Measurements from ENCODE around the gene CBX5. TPM values are rescaled to one million over a fixed set of nuclear protein-coding genes. Genes with fewer than 3 reads are reported as not detected.

Gene CBX5
- total and polyA plus RNA-seq, 10 of the 15 experiments (the other 5 are each of a cell fraction or from before 2014, with no cell fraction given) = 46.7 to 138 (median 74.6) TPM

DNA sequence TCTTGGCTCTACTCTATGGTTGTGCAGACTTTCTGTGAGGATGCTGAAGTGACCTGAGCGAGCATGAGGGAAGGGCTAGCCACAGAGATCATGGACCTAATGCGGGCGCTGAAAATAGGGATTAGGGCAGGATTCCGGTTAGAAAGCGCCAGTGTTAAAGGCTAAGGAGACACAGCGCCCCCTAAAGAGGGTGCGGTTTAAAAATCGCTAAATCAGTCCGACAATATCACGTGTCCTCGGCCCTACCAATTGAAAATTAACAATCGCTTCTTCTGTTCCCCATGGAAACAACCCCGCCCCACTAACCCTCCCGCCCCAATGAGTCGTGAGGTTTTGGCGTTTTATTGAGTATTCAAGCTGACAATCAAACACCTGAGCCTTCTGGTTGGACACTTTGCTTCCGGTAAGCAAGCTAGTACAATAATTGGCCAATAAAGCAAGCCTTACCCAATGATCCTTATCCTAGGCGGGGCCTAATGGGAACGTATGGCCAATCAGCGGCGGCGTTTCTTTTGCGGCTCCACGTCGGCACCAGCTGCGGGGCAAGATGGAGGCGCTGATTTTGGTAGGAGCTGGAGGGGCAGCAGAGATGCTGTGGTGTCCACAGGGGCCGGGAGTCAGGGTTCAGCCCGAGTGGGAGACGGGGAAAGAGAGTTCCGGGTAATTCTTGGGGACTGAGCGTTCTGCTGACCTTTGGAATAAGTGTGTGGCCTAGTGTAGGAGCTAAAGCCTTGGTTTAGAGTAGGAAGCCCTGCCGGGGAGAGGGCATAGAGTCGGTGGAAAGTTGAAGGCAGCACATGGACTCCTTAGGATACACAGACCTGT is 44.9 kb upstream of the CBX5 start, which contains the start of gene COPZ1 (continued):
- TF ChIP-seq, protein P1, sequence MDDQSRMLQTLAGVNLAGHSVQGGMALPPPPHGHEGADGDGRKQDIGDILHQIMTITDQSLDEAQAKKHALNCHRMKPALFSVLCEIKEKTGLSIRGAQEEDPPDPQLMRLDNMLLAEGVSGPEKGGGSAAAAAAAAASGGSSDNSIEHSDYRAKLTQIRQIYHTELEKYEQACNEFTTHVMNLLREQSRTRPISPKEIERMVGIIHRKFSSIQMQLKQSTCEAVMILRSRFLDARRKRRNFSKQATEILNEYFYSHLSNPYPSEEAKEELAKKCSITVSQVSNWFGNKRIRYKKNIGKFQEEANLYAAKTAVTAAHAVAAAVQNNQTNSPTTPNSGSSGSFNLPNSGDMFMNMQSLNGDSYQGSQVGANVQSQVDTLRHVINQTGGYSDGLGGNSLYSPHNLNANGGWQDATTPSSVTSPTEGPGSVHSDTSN (IDR thresholded peaks at IDR 0.05; ENCODE audit: insufficient replicate concordance, low read depth, low read length) = peak; percentile 94
- TF ChIP-seq ATF7 (IDR thresholded peaks at IDR 0.05; ENCODE audit: low read depth) (peak; percentile 23; the same call in 1 of the 2 replicates), SUPT20H (IDR thresholded peaks at IDR 0.05; ENCODE audit: borderline replicate concordance, control insufficient read depth, low read depth, low read length) (no peak), IKZF2 (IDR thresholded peaks at IDR 0.05) (peak in 1 of 2 experiments; percentile 53; a peak in 2 of 4 replicates), SP1 (IDR thresholded peaks at IDR 0.05; ENCODE audit: low read depth, low read length) (peak; percentile 99), CHD4 (IDR thresholded peaks at IDR 0.05) (no peak), NR2C1 (IDR thresholded peaks at IDR 0.05) (peak; percentile 14; the same call in 1 of the 2 replicates), KAT2A (conservative IDR thresholded peaks at IDR 0.05; ENCODE audit: control insufficient read depth, low read depth, low read length) (no peak), SMAD5 (IDR thresholded peaks at IDR 0.05; ENCODE audit: low read depth) (peak; percentile 73; the same call in 1 of the 2 replicates), POU2F2 (IDR thresholded peaks at IDR 0.05; ENCODE audit: borderline replicate concordance, low read depth, low read length) (no peak; the same call in 2 of the 3 replicates), RCOR1 (conservative IDR thresholded peaks at IDR 0.05; ENCODE audit: low read depth, low read length) (no peak), MTA3 (IDR thresholded peaks at IDR 0.05; ENCODE audit: borderline replicate concordance, low read length) (no peak), HCFC1 (IDR thresholded peaks at IDR 0.05; ENCODE audit: low read length) (peak; percentile 49; the same call in 1 of the 2 replicates), WRNIP1 (IDR thresholded peaks at IDR 0.05; ENCODE audit: borderline replicate concordance, low read depth, low read length) (no peak)
- TF ChIP-seq, protein P2, sequence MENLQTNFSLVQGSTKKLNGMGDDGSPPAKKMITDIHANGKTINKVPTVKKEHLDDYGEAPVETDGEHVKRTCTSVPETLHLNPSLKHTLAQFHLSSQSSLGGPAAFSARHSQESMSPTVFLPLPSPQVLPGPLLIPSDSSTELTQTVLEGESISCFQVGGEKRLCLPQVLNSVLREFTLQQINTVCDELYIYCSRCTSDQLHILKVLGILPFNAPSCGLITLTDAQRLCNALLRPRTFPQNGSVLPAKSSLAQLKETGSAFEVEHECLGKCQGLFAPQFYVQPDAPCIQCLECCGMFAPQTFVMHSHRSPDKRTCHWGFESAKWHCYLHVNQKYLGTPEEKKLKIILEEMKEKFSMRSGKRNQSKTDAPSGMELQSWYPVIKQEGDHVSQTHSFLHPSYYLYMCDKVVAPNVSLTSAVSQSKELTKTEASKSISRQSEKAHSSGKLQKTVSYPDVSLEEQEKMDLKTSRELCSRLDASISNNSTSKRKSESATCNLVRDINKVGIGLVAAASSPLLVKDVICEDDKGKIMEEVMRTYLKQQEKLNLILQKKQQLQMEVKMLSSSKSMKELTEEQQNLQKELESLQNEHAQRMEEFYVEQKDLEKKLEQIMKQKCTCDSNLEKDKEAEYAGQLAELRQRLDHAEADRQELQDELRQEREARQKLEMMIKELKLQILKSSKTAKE (IDR thresholded peaks at IDR 0.05; ENCODE audit: low read depth, poor library complexity, severe bottlenecking) = peak; percentile 89
- TF ChIP-seq, protein P3, sequence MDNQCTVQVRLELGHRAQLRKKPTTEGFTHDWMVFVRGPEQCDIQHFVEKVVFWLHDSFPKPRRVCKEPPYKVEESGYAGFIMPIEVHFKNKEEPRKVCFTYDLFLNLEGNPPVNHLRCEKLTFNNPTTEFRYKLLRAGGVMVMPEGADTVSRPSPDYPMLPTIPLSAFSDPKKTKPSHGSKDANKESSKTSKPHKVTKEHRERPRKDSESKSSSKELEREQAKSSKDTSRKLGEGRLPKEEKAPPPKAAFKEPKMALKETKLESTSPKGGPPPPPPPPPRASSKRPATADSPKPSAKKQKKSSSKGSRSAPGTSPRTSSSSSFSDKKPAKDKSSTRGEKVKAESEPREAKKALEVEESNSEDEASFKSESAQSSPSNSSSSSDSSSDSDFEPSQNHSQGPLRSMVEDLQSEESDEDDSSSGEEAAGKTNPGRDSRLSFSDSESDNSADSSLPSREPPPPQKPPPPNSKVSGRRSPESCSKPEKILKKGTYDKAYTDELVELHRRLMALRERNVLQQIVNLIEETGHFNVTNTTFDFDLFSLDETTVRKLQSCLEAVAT (IDR thresholded peaks at IDR 0.05) = peak; percentile 27
- TF ChIP-seq, protein P4, sequence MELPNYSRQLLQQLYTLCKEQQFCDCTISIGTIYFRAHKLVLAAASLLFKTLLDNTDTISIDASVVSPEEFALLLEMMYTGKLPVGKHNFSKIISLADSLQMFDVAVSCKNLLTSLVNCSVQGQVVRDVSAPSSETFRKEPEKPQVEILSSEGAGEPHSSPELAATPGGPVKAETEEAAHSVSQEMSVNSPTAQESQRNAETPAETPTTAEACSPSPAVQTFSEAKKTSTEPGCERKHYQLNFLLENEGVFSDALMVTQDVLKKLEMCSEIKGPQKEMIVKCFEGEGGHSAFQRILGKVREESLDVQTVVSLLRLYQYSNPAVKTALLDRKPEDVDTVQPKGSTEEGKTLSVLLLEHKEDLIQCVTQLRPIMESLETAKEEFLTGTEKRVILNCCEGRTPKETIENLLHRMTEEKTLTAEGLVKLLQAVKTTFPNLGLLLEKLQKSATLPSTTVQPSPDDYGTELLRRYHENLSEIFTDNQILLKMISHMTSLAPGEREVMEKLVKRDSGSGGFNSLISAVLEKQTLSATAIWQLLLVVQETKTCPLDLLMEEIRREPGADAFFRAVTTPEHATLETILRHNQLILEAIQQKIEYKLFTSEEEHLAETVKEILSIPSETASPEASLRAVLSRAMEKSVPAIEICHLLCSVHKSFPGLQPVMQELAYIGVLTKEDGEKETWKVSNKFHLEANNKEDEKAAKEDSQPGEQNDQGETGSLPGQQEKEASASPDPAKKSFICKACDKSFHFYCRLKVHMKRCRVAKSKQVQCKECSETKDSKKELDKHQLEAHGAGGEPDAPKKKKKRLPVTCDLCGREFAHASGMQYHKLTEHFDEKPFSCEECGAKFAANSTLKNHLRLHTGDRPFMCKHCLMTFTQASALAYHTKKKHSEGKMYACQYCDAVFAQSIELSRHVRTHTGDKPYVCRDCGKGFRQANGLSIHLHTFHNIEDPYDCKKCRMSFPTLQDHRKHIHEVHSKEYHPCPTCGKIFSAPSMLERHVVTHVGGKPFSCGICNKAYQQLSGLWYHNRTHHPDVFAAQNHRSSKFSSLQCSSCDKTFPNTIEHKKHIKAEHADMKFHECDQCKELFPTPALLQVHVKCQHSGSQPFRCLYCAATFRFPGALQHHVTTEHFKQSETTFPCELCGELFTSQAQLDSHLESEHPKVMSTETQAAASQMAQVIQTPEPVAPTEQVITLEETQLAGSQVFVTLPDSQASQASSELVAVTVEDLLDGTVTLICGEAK (IDR thresholded peaks at IDR 0.05; ENCODE audit: borderline replicate concordance) = no peak; the same call in 1 of the 2 replicates

Data from GM12878 (cell line).